Heart left ventricle (tissue), 13 donors: ENCODE results near the gene SPDYE8.
"Not testable (repeated sequence)": the region's sequence is repeated elsewhere in the genome, so short reads cannot be mapped to it uniquely, and the experiment has no call there.

Experiments
- CTCF ChIP-seq, 12 donors: fragments of 200-600 bp; sonication (generic) in 4 of 12; IDR thresholded peaks; one replicate each; pipeline versions ENCODE4 v1.5.0 to v1.8.0; 2018 to 2022; ENCODE audit warnings: antibody characterized with exemption in 12 of 12, mild to moderate bottlenecking in 5 of 12
- POLR2A ChIP-seq, 2 donors: fragments of 450-650 bp; IDR thresholded peaks; one replicate each; pipeline ENCODE4 v1.6.1; 2017; ENCODE audit warnings: antibody characterized with exemption in 2 of 2, mild to moderate bottlenecking in 2 of 2, moderate library complexity in 2 of 2
- donor health status: ischemic (EF 13 %, LVEDD 7.1; RV severe dilation, severe dysfunction).
- donor health status: DM: no; HTN: yes; CAD: no.
- donor health status: DM: no; HTN: no; CAD: no.
- donor health status: ischemic (EF 25% LVEDD 6.9; RV normal size, moderate dysfunction).
- donor health status: ischemic (EF 25% LVEDD 5.7; RV mildly dilated, moderate dysfunction).
- donor health status: ischemic (EF 35%, LVEDD 5.7; RV mildly dilated, moderate dysfunction).
- donor health status: nonischemic (EF 11% LVEDD 7.7; RV severe dilation, severe dysfunction).
- donor health status: DM: yes; HTN: yes; CAD: no.
- donor health status: PGD.
- donor health status: ischemic (EF 29% LVEDD 5.4; RV normal size, mild dysfunction).
- donor health status: nonischemic (EF 23%, LVEDD 6.1; RV moderate dilation, normal function).

- not testable (repeated sequence) for TF ChIP-seq CTCF, POLR2A (IDR thresholded peaks at IDR 0.05)
These were observed 53.1 kb downstream of the SPDYE8 start for GRCh38 chr7:72976434-72976833.
